GM19463 (cell line): ENCODE measurements around the gene ZNG1A.
A peak's percentile ranks its signal among the peaks of the same experiment; 100 is the strongest.
"Not testable (repeated sequence)": the region's sequence is repeated elsewhere in the genome, so short reads cannot be mapped to it uniquely, and the experiment has no call there.

Experiments
- ATAC-seq: cut with Tn5 transposase; IDR thresholded peaks from one replicate; pipeline ENCODE4 v1.9.1; 2021; ENCODE audit warnings: mild to moderate bottlenecking, moderate library complexity; ENCODE audit not compliant: unreplicated experiment

The ZNG1A gene

GRCh38 chr9:98775-99174 is 80.1 kb downstream of the ZNG1A start:
- not testable (repeated sequence) for ATAC-seq

- not testable (repeated sequence) for ATAC-seq
These were observed 83.9 kb downstream of the ZNG1A start for GRCh38 chr9:94992-95391.

- not testable (repeated sequence) for ATAC-seq
These were observed 84.5 kb downstream of the ZNG1A start for GRCh38 chr9:94323-94722.

GRCh38 chr9:93909-94308 is 84.9 kb downstream of the ZNG1A start:
- ATAC-seq: not testable (repeated sequence)

- not testable (repeated sequence) for ATAC-seq
These were observed 88.0 kb downstream of the ZNG1A start for GRCh38 chr9:90851-91250.

- ATAC-seq: peak; percentile 86
These were observed 90.3 kb downstream of the ZNG1A start for GRCh38 chr9:88396-89037.

- ATAC-seq: not testable (repeated sequence)
These were observed 91.0 kb downstream of the ZNG1A start for GRCh38 chr9:87860-88259.

- ATAC-seq: not testable (repeated sequence)
These were observed 91.8 kb downstream of the ZNG1A start for GRCh38 chr9:87105-87504.

GRCh38 chr9:86697-87096 is 92.2 kb downstream of the ZNG1A start:
- ATAC-seq: not testable (repeated sequence)

- not testable (repeated sequence) for ATAC-seq
These were observed 95.7 kb downstream of the ZNG1A start for GRCh38 chr9:82932-83689.

- not testable (repeated sequence) for ATAC-seq
These were observed 100.5 kb downstream of the ZNG1A start for GRCh38 chr9:78333-78732.

GRCh38 chr9:76389-76788 is 102.5 kb downstream of the ZNG1A start:
- not testable (repeated sequence) for ATAC-seq

GRCh38 chr9:73900-74525 is 104.8 kb downstream of the ZNG1A start:
- ATAC-seq: not testable (repeated sequence)

- not testable (repeated sequence) for ATAC-seq
These were observed 105.6 kb downstream of the ZNG1A start for GRCh38 chr9:73076-73899.
